Sigmoid colon (tissue), 3 donors: Measurements from ENCODE around the gene KAT8.

Experiments used
- CTCF ChIP-seq, 4 experiments: fragments of 450-650 bp in 3 of 4; fragments of 200-600 bp in 1 of 4; IDR thresholded peaks; one replicate each; pipeline ENCODE4 v1.5.1; 2016 to 2019; ENCODE audit warnings: antibody characterized with exemption in 4 of 4, mild to moderate bottlenecking in 3 of 4, moderate library complexity in 2 of 4
- POLR2A ChIP-seq, 2 donors: fragments of 450-650 bp; IDR thresholded peaks; one replicate each; pipeline ENCODE4 v1.6.1; 2016; ENCODE audit warnings: antibody characterized with exemption in 2 of 2, mild to moderate bottlenecking in 2 of 2, moderate library complexity in 2 of 2

DNA sequence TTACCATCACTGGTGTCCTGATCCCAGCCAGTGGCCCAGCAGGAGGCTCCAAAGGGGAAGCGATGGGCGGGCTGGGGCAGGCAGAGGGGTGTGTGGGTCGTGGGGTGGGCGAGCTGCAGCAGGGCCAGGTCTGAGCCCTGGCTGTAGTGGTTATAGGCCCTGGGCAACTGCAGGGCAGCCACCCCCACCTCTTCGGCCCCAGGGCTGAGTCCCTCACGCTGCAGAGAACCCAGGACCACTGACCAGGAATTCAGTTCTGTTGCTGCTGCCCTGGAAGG is 30.9 kb upstream of the KAT8 start:
- TF ChIP-seq CTCF (IDR thresholded peaks at IDR 0.05) (no peak), POLR2A (IDR thresholded peaks at IDR 0.05) (no peak)
